Testis (tissue), 2 donors: ENCODE data around the gene SLC9A9.

ENCODE experiments used
- POLR2A ChIP-seq: fragments of 450-650 bp; IDR thresholded peaks from one replicate; pipeline ENCODE4 v1.6.1; 2017; ENCODE audit warnings: antibody characterized with exemption, mild to moderate bottlenecking, moderate library complexity
- TF ChIP-seq, protein P1 (sequence below), 3 experiments: fragments of 450-650 bp in 2 of 3; fragments of 200-600 bp in 1 of 3; sonication (generic) in 1 of 3; IDR thresholded peaks; one replicate each; pipeline ENCODE4 v1.5.1; 2016 to 2019; ENCODE audit warnings: antibody characterized with exemption in 3 of 3, mild to moderate bottlenecking in 2 of 3, moderate library complexity in 1 of 3

DNA sequence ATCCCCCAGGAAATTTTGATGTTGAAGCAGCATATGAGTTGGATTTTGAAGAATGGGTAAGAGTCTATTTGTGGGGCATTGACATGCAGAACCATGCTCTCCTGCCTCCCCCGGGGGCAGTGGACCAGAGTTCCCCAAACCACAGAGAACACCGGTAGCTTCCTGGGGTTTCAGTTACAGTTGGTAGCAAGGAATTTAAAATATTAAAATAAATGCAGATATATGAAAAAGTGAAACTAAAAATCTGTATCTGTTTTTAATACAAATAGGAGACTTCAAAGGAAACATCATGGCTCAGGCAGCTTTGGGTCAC lies 37.4 kb downstream of the SLC9A9 start:
- TF ChIP-seq, protein P1, sequence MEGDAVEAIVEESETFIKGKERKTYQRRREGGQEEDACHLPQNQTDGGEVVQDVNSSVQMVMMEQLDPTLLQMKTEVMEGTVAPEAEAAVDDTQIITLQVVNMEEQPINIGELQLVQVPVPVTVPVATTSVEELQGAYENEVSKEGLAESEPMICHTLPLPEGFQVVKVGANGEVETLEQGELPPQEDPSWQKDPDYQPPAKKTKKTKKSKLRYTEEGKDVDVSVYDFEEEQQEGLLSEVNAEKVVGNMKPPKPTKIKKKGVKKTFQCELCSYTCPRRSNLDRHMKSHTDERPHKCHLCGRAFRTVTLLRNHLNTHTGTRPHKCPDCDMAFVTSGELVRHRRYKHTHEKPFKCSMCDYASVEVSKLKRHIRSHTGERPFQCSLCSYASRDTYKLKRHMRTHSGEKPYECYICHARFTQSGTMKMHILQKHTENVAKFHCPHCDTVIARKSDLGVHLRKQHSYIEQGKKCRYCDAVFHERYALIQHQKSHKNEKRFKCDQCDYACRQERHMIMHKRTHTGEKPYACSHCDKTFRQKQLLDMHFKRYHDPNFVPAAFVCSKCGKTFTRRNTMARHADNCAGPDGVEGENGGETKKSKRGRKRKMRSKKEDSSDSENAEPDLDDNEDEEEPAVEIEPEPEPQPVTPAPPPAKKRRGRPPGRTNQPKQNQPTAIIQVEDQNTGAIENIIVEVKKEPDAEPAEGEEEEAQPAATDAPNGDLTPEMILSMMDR (IDR thresholded peaks at IDR 0.05): no peak
- no peak for TF ChIP-seq POLR2A
